Measurements from ENCODE around the gene COL24A1. TPM values are rescaled to one million over a fixed set of nuclear protein-coding genes. Genes with fewer than 3 reads are reported as not detected.

The COL24A1 gene
- total RNA-seq, 1 donor from 2014 or later, result under 0.01 TPM

- Histone ChIP-seq H3K36me3 (ENCODE audit: control insufficient read depth, insufficient read depth, low read length) (no peaks in the 10 kb centered on the region), H3K27me3 (ENCODE audit: control insufficient read depth, insufficient read depth, low read length) (no peaks in the 10 kb centered on the region), H3K4me3 (ENCODE audit: low read depth, low read length) (no peak overlapping the region)
- DNase-seq (ENCODE audit: low read depth), result no peak
- no peak for FAIRE-seq
- no peak for TF ChIP-seq CTCF (IDR thresholded peaks at IDR 0.05; ENCODE audit: insufficient read depth, low read length, severe bottlenecking)
These were observed 87.5 kb downstream of the COL24A1 start for GRCh38 chr1:86068841-86069756.

- TF ChIP-seq CTCF (IDR thresholded peaks at IDR 0.05; ENCODE audit: insufficient read depth, low read length, severe bottlenecking), result no peak
- no peak overlapping the region for H3K4me3 ChIP-seq (ENCODE audit: low read depth, low read length)
- no peaks in the 10 kb centered on the region for H3K36me3 ChIP-seq (ENCODE audit: control insufficient read depth, insufficient read depth, low read length)
- no peaks in the 10 kb centered on the region for H3K27me3 ChIP-seq (ENCODE audit: control insufficient read depth, insufficient read depth, low read length)
- DNase-seq (ENCODE audit: low read depth), result no peak
- peak; percentile 23 for FAIRE-seq
These were observed 88.3 kb downstream of the COL24A1 start for GRCh38 chr1:86068271-86068721.

GRCh38 chr1:86067626-86068025 lies 88.9 kb downstream of the COL24A1 start:
- Histone ChIP-seq H3K27me3 (ENCODE audit: control insufficient read depth, insufficient read depth, low read length) (peaks cover under 1% of the 10 kb centered on the region), H3K36me3 (ENCODE audit: control insufficient read depth, insufficient read depth, low read length) (no peaks in the 10 kb centered on the region), H3K4me3 (ENCODE audit: low read depth, low read length) (no peak overlapping the region)
- TF ChIP-seq CTCF (IDR thresholded peaks at IDR 0.05; ENCODE audit: insufficient read depth, low read length, severe bottlenecking), result no peak
- no peak for FAIRE-seq
- no peak for DNase-seq (ENCODE audit: low read depth)

- H3K27me3 ChIP-seq (ENCODE audit: control insufficient read depth, insufficient read depth, low read length), result peaks cover 1% of the 10 kb centered on the region
- FAIRE-seq, result no peak
- no peak for TF ChIP-seq CTCF (IDR thresholded peaks at IDR 0.05; ENCODE audit: insufficient read depth, low read length, severe bottlenecking)
- no peaks in the 10 kb centered on the region for H3K36me3 ChIP-seq (ENCODE audit: control insufficient read depth, insufficient read depth, low read length)
- H3K4me3 ChIP-seq (ENCODE audit: low read depth, low read length), result no peak overlapping the region
- DNase-seq (ENCODE audit: low read depth), result no peak
These were observed 91.7 kb downstream of the COL24A1 start for GRCh38 chr1:86064899-86065298.

- no peak for FAIRE-seq
- TF ChIP-seq CTCF (IDR thresholded peaks at IDR 0.05; ENCODE audit: insufficient read depth, low read length, severe bottlenecking), result no peak
These were observed 92.9 kb downstream of the COL24A1 start for GRCh38 chr1:86063721-86064120.

More at GRCh38 chr1:86063721-86064120, 92.9 kb downstream of the COL24A1 start:
- no peaks in the 10 kb centered on the region for H3K36me3 ChIP-seq (ENCODE audit: control insufficient read depth, insufficient read depth, low read length)
- H3K27me3 ChIP-seq (ENCODE audit: control insufficient read depth, insufficient read depth, low read length), result peaks cover 1% of the 10 kb centered on the region
- no peak overlapping the region for H3K4me3 ChIP-seq (ENCODE audit: low read depth, low read length)
- no peak for DNase-seq (ENCODE audit: low read depth)

All from bronchial epithelial cell (primary cell).